MM.1S (cell line): ENCODE results near the gene KRT23.

ENCODE experiments used
- CTCF ChIP-seq: fragments of 300-600 bp; sonication (generic); IDR thresholded peaks from 2 replicates; pipeline ENCODE4 v1.5.1; 2016; ENCODE audit warnings: antibody characterized with exemption, low read length, mixed read lengths
- EZH2 ChIP-seq: fragments of 300-600 bp; sonication (generic); optimal IDR thresholded peaks from 2 replicates; pipeline ENCODE3; 2017; ENCODE audit warnings: low read depth, mild to moderate bottlenecking, antibody characterized with exemption, low read length, mixed read lengths
- EZH2phosphoT487 ChIP-seq: fragments of 300-600 bp; sonication (generic); IDR thresholded peaks from 2 replicates; pipeline ENCODE4 v1.6.1; 2018; ENCODE audit warnings: antibody characterized with exemption, low read length

- TF ChIP-seq CTCF (no peak), EZH2phosphoT487 (no peak), EZH2 (no peak)
Measured at GRCh38 chr17:40944531-40944930, 7.1 kb upstream of the KRT23 start.
